HG03064 (cell line): ENCODE data around the gene FGGY.
A peak's percentile ranks its signal among the peaks of the same experiment; 100 is the strongest.

ENCODE experiments used
- ATAC-seq: cut with Tn5 transposase; IDR thresholded peaks from one replicate; pipeline ENCODE4 v1.9.1; 2021; ENCODE audit warnings: low read depth; ENCODE audit not compliant: unreplicated experiment

The FGGY gene

GRCh38 chr1:59743324-59744091 is 446.6 kb downstream of the FGGY start:
- no peak for ATAC-seq

- ATAC-seq = no peak
Measured at GRCh38 chr1:59747420-59748024, 450.6 kb downstream of the FGGY start.

GRCh38 chr1:59748123-59748522 is 451.2 kb downstream of the FGGY start:
- no peak for ATAC-seq

GRCh38 chr1:59750328-59751003 is 453.6 kb downstream of the FGGY start:
- ATAC-seq = no peak

- ATAC-seq = no peak
Measured at GRCh38 chr1:59751004-59751395, 454.1 kb downstream of the FGGY start.

GRCh38 chr1:59751801-59752200 is 454.9 kb downstream of the FGGY start:
- ATAC-seq = no peak

GRCh38 chr1:59752556-59753414 is 455.9 kb downstream of the FGGY start:
- ATAC-seq = peak; percentile 79

- no peak for ATAC-seq
Measured at GRCh38 chr1:59755069-59755685, 458.3 kb downstream of the FGGY start.

- ATAC-seq = no peak
Measured at GRCh38 chr1:59757197-59757747, 460.4 kb downstream of the FGGY start.

GRCh38 chr1:59759156-59759925 is 462.4 kb downstream of the FGGY start:
- ATAC-seq = peak; percentile 78

- no peak for ATAC-seq
Measured at GRCh38 chr1:59761443-59761842, 464.5 kb downstream of the FGGY start.

GRCh38 chr1:59763418-59763817 is 466.5 kb downstream of the FGGY start:
- no peak for ATAC-seq

GRCh38 chr1:59765011-59765730 is 468.3 kb downstream of the FGGY start:
- ATAC-seq = no peak

- ATAC-seq = no peak
Measured at GRCh38 chr1:59766227-59766855, 469.4 kb downstream of the FGGY start.

GRCh38 chr1:59767119-59767518 is 470.2 kb downstream of the FGGY start:
- ATAC-seq = no peak

GRCh38 chr1:59768792-59769735 is 472.2 kb downstream of the FGGY start:
- ATAC-seq = no peak

GRCh38 chr1:59769736-59770095 is 472.8 kb downstream of the FGGY start:
- ATAC-seq = no peak
